ES-I3 (cell line): Measurements from ENCODE around the gene LCN6.
"Not testable (repeated sequence)": the region's sequence is repeated elsewhere in the genome, so short reads cannot be mapped to it uniquely, and the experiment has no call there.

Source experiments
- H3K36me3 ChIP-seq: 2 replicates; pipeline ENCODE4 v1.6.1; 2013; ENCODE audit warnings: mild to moderate bottlenecking, low read length, control low read depth, moderate library complexity; ENCODE audit not compliant: insufficient read depth
- H3K4me1 ChIP-seq: 2 replicates; pipeline ENCODE4 v1.6.1; 2013; ENCODE audit warnings: mild to moderate bottlenecking, control low read depth, low read length; ENCODE audit not compliant: insufficient read depth
- H3K9ac ChIP-seq: 2 replicates; pipeline ENCODE4 v1.6.1; 2013; ENCODE audit warnings: low read depth, mild to moderate bottlenecking, low read length, moderate library complexity
- H3K9me3 ChIP-seq: 2 replicates; pipeline ENCODE4 v1.6.1; 2013; ENCODE audit warnings: mild to moderate bottlenecking, low read length, moderate library complexity; ENCODE audit not compliant: control insufficient read depth, insufficient read depth

The LCN6 gene

DNA sequence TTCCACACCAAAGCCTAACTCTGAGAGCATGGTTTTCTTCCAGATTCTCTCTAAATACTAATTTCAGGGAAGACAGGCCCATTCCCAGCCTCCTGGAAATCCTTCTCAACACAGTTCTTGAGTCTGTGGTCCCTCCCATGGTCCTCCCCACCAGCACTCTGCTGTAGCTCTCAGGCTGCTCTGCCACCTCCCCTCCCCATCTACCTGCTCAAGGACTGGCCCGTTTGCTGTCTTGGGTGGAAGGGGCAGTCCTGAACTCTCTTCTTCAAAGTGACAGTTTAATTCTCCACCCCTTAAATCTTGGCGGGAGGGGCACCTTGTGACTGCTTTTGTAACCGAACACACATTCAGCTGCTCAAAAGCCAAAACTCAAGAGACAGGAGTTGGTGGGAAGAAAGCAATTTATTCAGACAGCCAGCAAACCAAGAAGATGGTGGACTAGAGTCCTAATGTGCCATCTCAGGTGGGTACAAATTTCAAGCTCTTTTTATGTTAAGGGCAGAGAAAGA lies 23.6 kb upstream of the LCN6 start:
- Histone ChIP-seq H3K36me3 (no peaks in the 10 kb centered on the region), H3K4me1 (no peaks in the 10 kb centered on the region), H3K9me3 (peaks cover 3% of the 10 kb centered on the region; the same call in 1 of the 2 replicates), H3K9ac (no peak overlapping the region)

DNA sequence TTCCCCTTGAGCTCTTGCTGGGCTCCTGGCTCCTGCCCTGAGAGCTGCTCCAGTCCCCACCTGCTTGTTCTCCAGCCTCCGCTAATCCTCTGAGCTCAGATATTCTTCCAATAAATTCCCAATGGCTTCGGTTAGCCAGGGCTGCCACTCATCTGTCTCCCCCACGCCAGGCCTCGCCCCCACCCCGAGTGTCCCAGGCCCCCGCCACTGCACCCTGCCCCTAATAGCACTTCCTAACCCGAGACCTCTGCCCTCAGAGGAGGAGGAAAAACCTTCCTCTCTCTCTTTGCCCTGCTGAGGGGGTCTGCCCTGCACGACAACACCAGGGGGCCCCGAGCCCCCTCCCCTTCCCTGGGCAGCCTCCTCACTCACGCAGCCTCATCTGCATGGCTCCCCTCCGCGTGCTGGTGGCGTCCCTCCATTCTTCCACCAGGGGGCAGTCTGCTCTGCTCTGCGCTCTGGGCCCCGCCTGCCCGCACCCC lies 21.4 kb upstream of the LCN6 start:
- peaks cover 3% of the 10 kb centered on the region; the same call in 1 of the 2 replicates for H3K9me3 ChIP-seq
- H3K9ac ChIP-seq, result peak overlapping the region; percentile 29; the same call in 1 of the 2 replicates
- no peaks in the 10 kb centered on the region for H3K36me3 ChIP-seq
- no peaks in the 10 kb centered on the region; the same call in 1 of the 2 replicates for H3K4me1 ChIP-seq

DNA sequence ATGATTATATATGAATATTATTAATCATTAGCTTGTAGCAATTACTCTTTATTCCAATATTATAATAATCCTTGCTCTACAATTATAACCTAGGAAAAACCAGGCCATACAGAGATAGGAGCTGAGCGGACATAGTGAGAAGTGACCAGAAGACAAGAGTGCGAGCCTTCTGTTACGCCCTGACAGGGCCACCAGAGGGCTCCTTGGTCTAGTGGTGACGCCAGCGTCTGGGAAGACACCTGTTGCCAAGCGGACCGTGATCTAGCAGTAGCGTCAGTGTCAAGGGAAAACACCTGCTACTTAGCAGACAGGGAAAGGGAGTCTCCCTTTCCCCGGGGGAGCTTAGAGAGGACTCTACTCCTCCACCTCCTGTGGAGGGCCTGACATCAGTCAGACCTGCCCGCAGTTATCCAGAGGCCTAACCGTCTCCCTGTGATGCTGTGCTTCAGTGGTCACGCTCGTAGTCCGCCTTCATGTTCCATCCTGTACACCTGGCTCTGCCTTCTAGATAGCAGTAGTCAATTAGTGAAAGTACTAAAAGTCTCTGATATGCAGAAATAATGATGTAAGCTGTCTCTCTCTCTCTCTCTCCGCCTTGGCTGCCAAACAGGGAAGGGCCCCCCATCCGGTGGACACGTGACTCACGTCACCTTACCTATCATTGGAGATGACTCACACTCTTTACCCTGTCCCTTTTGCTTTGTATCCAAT lies 18.2 kb upstream of the LCN6 start:
- not testable (repeated sequence) for H3K4me1 ChIP-seq, H3K36me3 ChIP-seq, H3K9ac ChIP-seq, H3K9me3 ChIP-seq

DNA sequence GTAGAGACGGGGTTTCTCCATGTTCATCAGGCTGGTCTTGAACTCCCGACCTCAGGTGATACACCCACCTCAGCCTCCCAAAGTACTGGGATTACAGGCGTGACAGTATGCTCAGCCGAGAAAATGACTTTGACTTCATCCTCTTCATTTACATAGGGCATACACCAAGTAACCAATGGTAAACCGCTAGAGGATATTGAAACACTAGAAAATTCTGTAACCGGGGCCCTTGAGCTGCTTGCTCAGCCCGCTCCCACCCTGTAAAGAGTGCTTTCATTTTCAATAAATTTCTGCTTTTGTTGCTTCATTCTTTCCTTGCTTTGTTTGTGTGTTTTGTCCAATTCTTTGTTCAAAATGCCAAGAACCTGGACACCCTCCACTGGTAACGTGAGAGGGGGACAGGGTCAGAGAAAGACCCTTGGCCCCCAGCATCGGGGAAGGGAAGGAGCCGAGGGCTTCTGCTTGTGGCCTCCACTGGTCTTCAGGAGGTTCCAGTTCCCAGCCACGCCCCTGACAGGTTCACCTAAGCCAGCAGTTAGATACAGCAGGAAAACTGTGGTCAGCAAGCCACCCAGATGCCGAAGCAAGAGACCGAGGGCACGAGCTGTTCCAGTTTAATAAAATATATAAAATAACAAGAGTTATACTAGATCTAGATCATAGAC lies 17.6 kb upstream of the LCN6 start:
- H3K4me1 ChIP-seq, result peaks cover 13% of the 10 kb centered on the region; the same call in 1 of the 2 replicates
- not testable (repeated sequence) for H3K9me3 ChIP-seq, H3K36me3 ChIP-seq, H3K9ac ChIP-seq

GRCh38 chr9:136765041-136765440 lies 16.7 kb upstream of the LCN6 start:
- Histone ChIP-seq H3K9ac (no peak overlapping the region), H3K36me3 (no peaks in the 10 kb centered on the region), H3K4me1 (peaks cover 15% of the 10 kb centered on the region; the same call in 1 of the 2 replicates), H3K9me3 (no peaks in the 10 kb centered on the region)

DNA sequence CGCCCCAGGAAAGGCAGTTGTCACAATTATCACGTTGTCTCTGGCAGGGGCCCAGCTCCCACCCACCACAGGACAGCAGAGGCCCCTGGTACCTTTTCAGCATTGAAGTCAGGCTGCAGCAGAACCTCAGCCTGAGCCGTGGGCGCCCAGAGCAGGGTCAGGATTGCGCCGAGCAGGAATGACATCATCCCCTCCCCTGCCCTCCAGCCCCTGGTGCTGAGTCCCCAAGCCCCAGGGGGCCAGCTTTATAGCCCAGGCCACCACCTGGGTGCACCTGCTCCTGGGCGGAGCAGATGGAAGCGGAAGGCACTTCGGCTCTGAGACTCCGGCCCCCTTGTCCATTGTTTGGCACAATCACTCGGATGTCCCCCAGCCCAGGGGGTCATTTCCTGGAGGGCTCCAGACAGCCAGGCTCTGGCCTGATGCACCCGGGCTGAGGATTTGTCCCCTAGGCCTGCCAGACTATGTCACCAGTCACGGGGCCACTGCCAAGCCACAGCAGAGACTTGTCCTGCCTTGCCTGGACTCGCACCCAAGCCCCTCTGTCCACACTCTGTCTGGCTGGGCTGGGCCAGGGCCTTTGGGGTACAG lies 16.1 kb upstream of the LCN6 start, which contains the start of gene LCN15:
Gene LCN15 (minus strand): TSS at position 218 of the 591 bp plus-strand sequence. CDS start 30 bp downstream, at position 188.
- H3K9me3 ChIP-seq, result no peaks in the 10 kb centered on the region
- peaks cover 15% of the 10 kb centered on the region; the same call in 1 of the 2 replicates for H3K4me1 ChIP-seq
- H3K9ac ChIP-seq, result peak within 1 kb of the TSS; percentile 44
- H3K36me3 ChIP-seq, result no peaks in the 10 kb centered on the region

GRCh38 chr9:136763649-136764035 lies 15.3 kb upstream of the LCN6 start:
- Histone ChIP-seq H3K9ac (peak overlapping the region; percentile 44; the same call in 1 of the 2 replicates), H3K36me3 (no peaks in the 10 kb centered on the region), H3K9me3 (no peaks in the 10 kb centered on the region), H3K4me1 (peaks cover 15% of the 10 kb centered on the region; the same call in 1 of the 2 replicates)

GRCh38 chr9:136762915-136763648 lies 14.8 kb upstream of the LCN6 start:
- H3K4me1 ChIP-seq, result peaks cover 15% of the 10 kb centered on the region; the same call in 1 of the 2 replicates
- no peaks in the 10 kb centered on the region for H3K9me3 ChIP-seq
- H3K9ac ChIP-seq, result peak overlapping the region; percentile 44
- H3K36me3 ChIP-seq, result no peaks in the 10 kb centered on the region

GRCh38 chr9:136762221-136762691 lies 13.9 kb upstream of the LCN6 start:
- Histone ChIP-seq H3K9me3 (no peaks in the 10 kb centered on the region), H3K9ac (no peak overlapping the region; the same call in 1 of the 2 replicates), H3K4me1 (peaks cover 15% of the 10 kb centered on the region; the same call in 1 of the 2 replicates), H3K36me3 (no peaks in the 10 kb centered on the region)

- Histone ChIP-seq H3K9me3 (no peaks in the 10 kb centered on the region), H3K9ac (no peak overlapping the region), H3K36me3 (no peaks in the 10 kb centered on the region), H3K4me1 (peaks cover 15% of the 10 kb centered on the region; the same call in 1 of the 2 replicates)
Measured at GRCh38 chr9:136761545-136761981, 13.2 kb upstream of the LCN6 start.

GRCh38 chr9:136760834-136761544 lies 12.7 kb upstream of the LCN6 start:
- H3K36me3 ChIP-seq, H3K9me3 ChIP-seq, H3K9ac ChIP-seq: not testable (repeated sequence)
- H3K4me1 ChIP-seq, result peaks cover 15% of the 10 kb centered on the region; the same call in 1 of the 2 replicates

DNA sequence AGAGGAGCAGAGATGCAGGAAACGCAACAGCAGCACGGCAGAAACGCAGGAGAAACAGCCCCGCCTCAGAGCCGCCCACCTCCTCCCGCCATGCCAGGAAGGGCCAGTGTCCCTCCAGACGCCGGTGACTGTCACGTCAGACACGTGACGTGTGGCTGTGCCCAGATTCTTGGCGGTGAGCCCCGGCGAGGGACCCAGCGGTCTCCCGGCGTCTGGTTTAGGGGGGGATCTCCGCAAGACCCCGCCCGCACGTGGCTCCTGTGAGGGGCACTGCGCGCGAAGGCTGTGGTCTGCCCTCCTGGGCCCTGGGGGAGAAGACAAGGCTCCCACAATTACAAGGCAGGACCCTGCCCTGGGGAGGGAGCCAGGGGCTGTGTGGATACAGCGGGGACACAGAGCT lies 12.1 kb upstream of the LCN6 start:
- Histone ChIP-seq H3K9ac (no peak overlapping the region), H3K36me3 (no peaks in the 10 kb centered on the region), H3K4me1 (peaks cover 15% of the 10 kb centered on the region; the same call in 1 of the 2 replicates), H3K9me3 (no peaks in the 10 kb centered on the region)
